HepG2 (cell line): ENCODE results near the gene WSB1. TPM values are rescaled to one million over a fixed set of nuclear protein-coding genes. Genes with fewer than 3 reads are reported as not detected.

Experiments used
- ARID2 ChIP-seq: sonication (generic); formaldehyde crosslinking; IDR thresholded peaks from 2 replicates; pipeline ENCODE4 v1.8.1; 2022; ENCODE audit warnings: mild to moderate bottlenecking, missing genetic modification reagents, borderline replicate concordance
- FLYWCH1 ChIP-seq: sonication (generic); formaldehyde crosslinking; IDR thresholded peaks from 2 replicates; pipeline ENCODE4 v1.8.1; 2023; ENCODE audit warnings: mild to moderate bottlenecking, missing genetic modification reagents
- FOXA3 ChIP-seq: IDR thresholded peaks from 2 replicates; pipeline ENCODE4 v1.6.1; 2016; ENCODE audit warnings: missing genetic modification reagents, missing compliant biosample characterization
- KAT2B ChIP-seq: fragments of 150-350 bp; IDR thresholded peaks from 2 replicates; pipeline ENCODE4 v1.6.1; 2014; ENCODE audit warnings: low read depth, low read length, borderline replicate concordance
- KDM5B ChIP-seq: sonication (generic); formaldehyde crosslinking; IDR thresholded peaks from 2 replicates; pipeline ENCODE4 v1.4.0; 2020; ENCODE audit warnings: missing genetic modification reagents, mild to moderate bottlenecking, borderline replicate concordance
- NFAT5 ChIP-seq: sonication (generic); formaldehyde crosslinking; IDR thresholded peaks from 2 replicates; pipeline ENCODE4 v1.4.0; 2020; ENCODE audit warnings: missing genetic modification reagents
- ONECUT2 ChIP-seq: sonication (generic); formaldehyde crosslinking; IDR thresholded peaks from 2 replicates; pipeline ENCODE4 v1.4.0; 2020; ENCODE audit warnings: missing genetic modification reagents
- PCBP1 ChIP-seq: fragments of 200-400 bp; formaldehyde crosslinking; IDR thresholded peaks from 2 replicates; pipeline ENCODE4 v1.6.1; 2017; ENCODE audit warnings: mild to moderate bottlenecking, low read depth, low read length, borderline replicate concordance
- RERE ChIP-seq: IDR thresholded peaks from 2 replicates; pipeline ENCODE4 v1.6.1; 2016; ENCODE audit warnings: low read depth, missing genetic modification reagents, missing compliant biosample characterization
- SMAD1 ChIP-seq: sonication (generic); formaldehyde crosslinking; IDR thresholded peaks from 2 replicates; pipeline ENCODE4 v1.4.0; 2020; ENCODE audit warnings: missing genetic modification reagents, low read depth, mild to moderate bottlenecking, borderline replicate concordance
- polyA plus RNA-seq, 8 experiments: library from polyadenylated mRNA; depleted of rRNA in 3 of 8; stranded (reverse) in 7 of 8; unstranded in 1 of 8; fragments of >200 nt; fragmentation: Illumina TruSeq in 4 of 8; extraction: Trizol in 4 of 8; gene quantifications; 2 replicates each; pipeline versions ENCODE4 v1.2.1 to v1.2.3, GENCODE V29; 2011 to 2016; ENCODE audit warnings: low read depth in 4 of 8, missing spikeins in 1 of 8, mixed read lengths in 1 of 8; ENCODE audit not compliant: insufficient read depth in 1 of 8
- total RNA-seq, 5 experiments: library from RNA; depleted of rRNA; stranded (reverse); fragments of >200 nt; fragmentation: Illumina TruSeq; extraction: Trizol; gene quantifications; 2 replicates each; pipeline ENCODE4 v1.2.3, GENCODE V29; 2016; ENCODE audit warnings: low read depth in 1 of 5

The WSB1 gene
- total and polyA plus RNA-seq, 2 of the 13 experiments (the other 11 are each of a cell fraction or from before 2014, with no cell fraction given), result 81.3 to 294 TPM

- no peak for TF ChIP-seq NFAT5 (CRISPR knock-in tag)
- TF ChIP-seq KDM5B (CRISPR knock-in tag), result no peak
- TF ChIP-seq RERE, result no peak
- no peak for TF ChIP-seq FOXA3 (CRISPR knock-in tag)
- no peak for TF ChIP-seq PCBP1
- TF ChIP-seq KAT2B, result no peak
- TF ChIP-seq FLYWCH1 (CRISPR knock-in tag), result no peak
- TF ChIP-seq ONECUT2, result no peak
- no peak for TF ChIP-seq ARID2 (CRISPR knock-in tag)
- no peak for TF ChIP-seq SMAD1 (CRISPR knock-in tag)
Observed at GRCh38 chr17:27283060-27283459, 10.9 kb upstream of the WSB1 start (continued).
